Liver (tissue), 3 donors: Measurements from ENCODE around the gene PRSS56.

Experiments
- ATF3 ChIP-seq: IDR thresholded peaks from 2 replicates; pipeline ENCODE4 v1.6.1; 2016; ENCODE audit warnings: antibody characterized with exemption
- CTCF ChIP-seq: fragments of 150-350 bp; IDR thresholded peaks from 2 replicates; pipeline ENCODE4 v1.5.1; 2017; ENCODE audit warnings: improper control_type of control experiment, low read depth, low read length; ENCODE audit not compliant: missing input control
- FOXA1 ChIP-seq: IDR thresholded peaks from 2 replicates; pipeline ENCODE4 v1.6.1; 2016; ENCODE audit warnings: antibody characterized with exemption
- GABPA ChIP-seq, 2 donors: IDR thresholded peaks in 1 of 2; conservative IDR thresholded peaks in 1 of 2; 2 replicates each; pipeline ENCODE4 v1.6.1; 2016; ENCODE audit warnings: antibody characterized with exemption in 2 of 2, mild to moderate bottlenecking in 1 of 2, moderate library complexity in 1 of 2
- HNF4G ChIP-seq: IDR thresholded peaks from 2 replicates; pipeline ENCODE4 v1.6.1; 2016; ENCODE audit warnings: antibody characterized with exemption
- JUND ChIP-seq, 2 donors: IDR thresholded peaks; 2 replicates each; pipeline ENCODE4 v1.6.1; 2016; ENCODE audit warnings: antibody characterized with exemption in 2 of 2
- MAX ChIP-seq: IDR thresholded peaks from 2 replicates; pipeline ENCODE4 v1.6.1; 2016; ENCODE audit warnings: antibody characterized with exemption
- RAD21 ChIP-seq, 2 donors: IDR thresholded peaks; 2 replicates each; pipeline ENCODE4 v1.6.1; 2016; ENCODE audit warnings: antibody characterized with exemption in 2 of 2, mild to moderate bottlenecking in 2 of 2
- REST ChIP-seq: IDR thresholded peaks from 2 replicates; pipeline ENCODE4 v1.6.1; 2016; ENCODE audit warnings: antibody characterized with exemption, mild to moderate bottlenecking
- RXRA ChIP-seq, 2 donors: IDR thresholded peaks; 2 replicates each; pipeline ENCODE4 v1.6.1; 2017 to 2018; ENCODE audit warnings: antibody characterized with exemption in 2 of 2, mild to moderate bottlenecking in 1 of 2
- SP1 ChIP-seq: IDR thresholded peaks from 2 replicates; pipeline ENCODE4 v1.6.1; 2018; ENCODE audit warnings: antibody characterized with exemption, mild to moderate bottlenecking
- TAF1 ChIP-seq: conservative IDR thresholded peaks from 2 replicates; pipeline ENCODE4 v1.6.1; 2016; ENCODE audit warnings: antibody characterized with exemption, mild to moderate bottlenecking
- YY1 ChIP-seq: IDR thresholded peaks from 2 replicates; pipeline ENCODE4 v1.6.1; 2016; ENCODE audit warnings: antibody characterized with exemption, mild to moderate bottlenecking
- donor health status: healthy.
- donor health status: healthy.

- TF ChIP-seq TAF1 (no peak), CTCF (no peak), ATF3 (no peak), FOXA1 (no peak), YY1 (no peak), MAX (no peak), RXRA (IDR thresholded peaks at IDR 0.05) (no peak), RAD21 (IDR thresholded peaks at IDR 0.05) (no peak), SP1 (no peak), JUND (IDR thresholded peaks at IDR 0.05) (no peak), GABPA (IDR thresholded peaks at IDR 0.05 in 1 of 2, conservative IDR thresholded peaks at IDR 0.05 in 1 of 2) (no peak), HNF4G (no peak), REST (no peak)
These were observed 30.5 kb upstream of the PRSS56 start for GRCh38 chr2:232489516-232490220.
